NCI-H2171 (cell line): Measurements from ENCODE around the gene FRYL.
A peak's percentile ranks its signal among the peaks of the same experiment; 100 is the strongest.
"Not testable (repeated sequence)": the region's sequence is repeated elsewhere in the genome, so short reads cannot be mapped to it uniquely, and the experiment has no call there.

Experiments
- DNase-seq: peaks from one replicate; lab custom pipeline; 2025; lab: John Stamatoyannopoulos, UW

Gene FRYL

GRCh38 chr4:48779998-48780864 lies at the start of gene FRYL:
Gene FRYL (minus strand): TSS chr4:48780279. CDS start chr4:48634410, 145,869 bp downstream.
- DNase-seq: peak; percentile 92

- DNase-seq: no peak
Observed at GRCh38 chr4:48827622-48828021, 47.5 kb upstream of the FRYL start.

GRCh38 chr4:48821431-48821830 lies 41.4 kb upstream of the FRYL start:
- DNase-seq: not testable (repeated sequence)

- DNase-seq: no peak
Observed at GRCh38 chr4:48816971-48817370, 36.9 kb upstream of the FRYL start.

GRCh38 chr4:48816297-48816696 lies 36.2 kb upstream of the FRYL start:
- not testable (repeated sequence) for DNase-seq

GRCh38 chr4:48815483-48815882 lies 35.4 kb upstream of the FRYL start:
- DNase-seq: no peak

- DNase-seq: peak; percentile 68
Observed at GRCh38 chr4:48813964-48814363, 33.9 kb upstream of the FRYL start.

- no peak for DNase-seq
Observed at GRCh38 chr4:48812866-48813265, 32.8 kb upstream of the FRYL start.

- no peak for DNase-seq
Observed at GRCh38 chr4:48804584-48805301, 24.7 kb upstream of the FRYL start.

GRCh38 chr4:48801016-48801715 lies 21.1 kb upstream of the FRYL start:
- no peak for DNase-seq

GRCh38 chr4:48800155-48800554 lies 20.1 kb upstream of the FRYL start:
- DNase-seq: not testable (repeated sequence)

- no peak for DNase-seq
Observed at GRCh38 chr4:48799157-48799556, 19.1 kb upstream of the FRYL start.

GRCh38 chr4:48798117-48798516 lies 18.0 kb upstream of the FRYL start:
- DNase-seq: no peak

- DNase-seq: no peak
Observed at GRCh38 chr4:48796927-48797679, 17.0 kb upstream of the FRYL start.

GRCh38 chr4:48796191-48796926 lies 16.3 kb upstream of the FRYL start:
- DNase-seq: no peak

GRCh38 chr4:48795108-48795507 lies 15.0 kb upstream of the FRYL start:
- DNase-seq: no peak

GRCh38 chr4:48792348-48793006 lies 12.4 kb upstream of the FRYL start:
- no peak for DNase-seq

- DNase-seq: no peak
Observed at GRCh38 chr4:48791313-48791712, 11.2 kb upstream of the FRYL start.

- no peak for DNase-seq
Observed at GRCh38 chr4:48790561-48790960, 10.5 kb upstream of the FRYL start.

- DNase-seq: no peak
Observed at GRCh38 chr4:48787056-48787455, 7.0 kb upstream of the FRYL start.

- DNase-seq: no peak
Observed at GRCh38 chr4:48786549-48786948, 6.5 kb upstream of the FRYL start.
